ENCODE data around the gene HNRNPC.

DNA sequence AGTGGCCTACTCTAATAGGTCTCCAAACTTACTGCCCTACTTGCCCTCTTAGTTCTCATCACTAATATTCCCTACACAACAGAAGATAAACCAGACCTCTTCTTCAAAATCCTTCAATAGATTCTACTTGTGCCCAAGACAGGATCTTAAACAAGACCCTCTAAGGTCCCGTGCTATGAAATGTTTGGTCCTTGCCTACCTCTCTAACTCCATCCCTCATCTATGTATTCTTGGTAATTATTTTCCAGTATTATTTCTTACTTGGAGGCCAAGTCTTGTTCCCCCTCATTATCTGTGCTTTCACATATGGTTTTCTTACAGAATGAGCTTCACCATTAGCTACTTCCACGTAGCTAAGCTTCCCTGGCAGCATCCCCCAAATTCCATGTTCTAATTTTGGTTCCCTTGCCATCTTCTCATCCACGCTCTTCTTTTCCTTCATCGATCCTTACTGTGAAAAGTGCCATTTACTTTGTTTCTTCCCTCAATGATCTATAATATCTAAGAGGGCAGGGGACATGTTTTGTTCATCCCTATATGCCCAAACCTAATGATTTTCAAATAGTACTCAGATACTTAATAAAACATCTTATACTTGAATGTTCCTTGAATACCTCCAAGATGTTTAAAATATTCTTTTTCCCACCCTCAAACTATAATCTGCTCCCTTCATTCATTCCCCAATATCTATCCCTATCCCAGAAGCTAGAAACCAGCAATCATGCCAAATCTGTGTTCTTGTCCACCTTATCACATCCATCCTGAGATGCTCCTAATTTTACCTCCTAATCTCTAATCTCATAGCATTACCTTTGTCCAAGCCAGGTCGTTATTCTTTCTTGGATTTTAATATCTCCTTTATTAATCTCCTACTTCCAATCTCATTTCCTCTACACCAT is 10.1 kb downstream of the HNRNPC start:
- no peak for TF ChIP-seq CEBPB (IDR thresholded peaks at IDR 0.05)
- TF ChIP-seq, protein P1, sequence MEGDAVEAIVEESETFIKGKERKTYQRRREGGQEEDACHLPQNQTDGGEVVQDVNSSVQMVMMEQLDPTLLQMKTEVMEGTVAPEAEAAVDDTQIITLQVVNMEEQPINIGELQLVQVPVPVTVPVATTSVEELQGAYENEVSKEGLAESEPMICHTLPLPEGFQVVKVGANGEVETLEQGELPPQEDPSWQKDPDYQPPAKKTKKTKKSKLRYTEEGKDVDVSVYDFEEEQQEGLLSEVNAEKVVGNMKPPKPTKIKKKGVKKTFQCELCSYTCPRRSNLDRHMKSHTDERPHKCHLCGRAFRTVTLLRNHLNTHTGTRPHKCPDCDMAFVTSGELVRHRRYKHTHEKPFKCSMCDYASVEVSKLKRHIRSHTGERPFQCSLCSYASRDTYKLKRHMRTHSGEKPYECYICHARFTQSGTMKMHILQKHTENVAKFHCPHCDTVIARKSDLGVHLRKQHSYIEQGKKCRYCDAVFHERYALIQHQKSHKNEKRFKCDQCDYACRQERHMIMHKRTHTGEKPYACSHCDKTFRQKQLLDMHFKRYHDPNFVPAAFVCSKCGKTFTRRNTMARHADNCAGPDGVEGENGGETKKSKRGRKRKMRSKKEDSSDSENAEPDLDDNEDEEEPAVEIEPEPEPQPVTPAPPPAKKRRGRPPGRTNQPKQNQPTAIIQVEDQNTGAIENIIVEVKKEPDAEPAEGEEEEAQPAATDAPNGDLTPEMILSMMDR (IDR thresholded peaks at IDR 0.05), result no peak
